Measurements from ENCODE around the gene FNBP1.

FNBP1 gene

GRCh38 chr9:130042885-130043653 lies at the start of gene FNBP1:
Gene FNBP1, minus strand, starts transcription at chr9:130043189. Its CDS starts 214 bp downstream, at chr9:130042975.
- DNase-seq (ENCODE audit: low read depth) = peak; percentile 65

- peak; percentile 12 for DNase-seq (ENCODE audit: low read depth)
These were observed 47.9 kb upstream of the FNBP1 start for GRCh38 chr9:130090915-130091314.

GRCh38 chr9:130089141-130089540 lies 46.2 kb upstream of the FNBP1 start:
- DNase-seq (ENCODE audit: low read depth) = no peak

GRCh38 chr9:130088051-130088450 lies 45.1 kb upstream of the FNBP1 start:
- no peak for DNase-seq (ENCODE audit: low read depth)

GRCh38 chr9:130084337-130084736 lies 41.3 kb upstream of the FNBP1 start:
- DNase-seq (ENCODE audit: low read depth) = no peak

GRCh38 chr9:130078547-130078946 lies 35.6 kb upstream of the FNBP1 start:
- DNase-seq (ENCODE audit: low read depth) = no peak

GRCh38 chr9:130073373-130073772 lies 30.4 kb upstream of the FNBP1 start:
- DNase-seq (ENCODE audit: low read depth) = peak; percentile 85

GRCh38 chr9:130072515-130073235 lies 29.7 kb upstream of the FNBP1 start:
- DNase-seq (ENCODE audit: low read depth) = peak; percentile 40

GRCh38 chr9:130069048-130069447 lies 26.1 kb upstream of the FNBP1 start:
- no peak for DNase-seq (ENCODE audit: low read depth)

GRCh38 chr9:130064621-130065020 lies 21.6 kb upstream of the FNBP1 start:
- DNase-seq (ENCODE audit: low read depth) = no peak

- DNase-seq (ENCODE audit: low read depth) = no peak
These were observed 19.8 kb upstream of the FNBP1 start for GRCh38 chr9:130062750-130063149.

GRCh38 chr9:130060296-130060695 lies 17.3 kb upstream of the FNBP1 start:
- DNase-seq (ENCODE audit: low read depth) = no peak

- no peak for DNase-seq (ENCODE audit: low read depth)
These were observed 15.9 kb upstream of the FNBP1 start for GRCh38 chr9:130058887-130059286.

- no peak for DNase-seq (ENCODE audit: low read depth)
These were observed 15.2 kb upstream of the FNBP1 start for GRCh38 chr9:130058154-130058553.

GRCh38 chr9:130054820-130055219 lies 11.8 kb upstream of the FNBP1 start:
- no peak for DNase-seq (ENCODE audit: low read depth)

- DNase-seq (ENCODE audit: low read depth) = no peak
These were observed 11.4 kb upstream of the FNBP1 start for GRCh38 chr9:130054325-130054786.

GRCh38 chr9:130053504-130054324 lies 10.7 kb upstream of the FNBP1 start, which contains the start of gene GPR107:
Gene GPR107, plus strand, starts transcription at chr9:130053906. Its CDS starts 27 bp downstream, at chr9:130053933.
- peak; percentile 55 for DNase-seq (ENCODE audit: low read depth)

GRCh38 chr9:130053109-130053503 lies 10.1 kb upstream of the FNBP1 start:
- DNase-seq (ENCODE audit: low read depth) = no peak

- DNase-seq (ENCODE audit: low read depth) = no peak
These were observed 8.9 kb upstream of the FNBP1 start for GRCh38 chr9:130051855-130052254.

- no peak for DNase-seq (ENCODE audit: low read depth)
These were observed 7.5 kb upstream of the FNBP1 start for GRCh38 chr9:130050462-130050861.

- no peak for DNase-seq (ENCODE audit: low read depth)
These were observed 6.6 kb upstream of the FNBP1 start for GRCh38 chr9:130049431-130050210.

Data from amniotic epithelial cell (primary cell).